Measurements from ENCODE around the gene NSD1. TPM values are rescaled to one million over a fixed set of nuclear protein-coding genes. Genes with fewer than 3 reads are reported as not detected.

Gene NSD1
- total RNA-seq, 1 experiment from 2014 or later = 58.8 TPM

DNA sequence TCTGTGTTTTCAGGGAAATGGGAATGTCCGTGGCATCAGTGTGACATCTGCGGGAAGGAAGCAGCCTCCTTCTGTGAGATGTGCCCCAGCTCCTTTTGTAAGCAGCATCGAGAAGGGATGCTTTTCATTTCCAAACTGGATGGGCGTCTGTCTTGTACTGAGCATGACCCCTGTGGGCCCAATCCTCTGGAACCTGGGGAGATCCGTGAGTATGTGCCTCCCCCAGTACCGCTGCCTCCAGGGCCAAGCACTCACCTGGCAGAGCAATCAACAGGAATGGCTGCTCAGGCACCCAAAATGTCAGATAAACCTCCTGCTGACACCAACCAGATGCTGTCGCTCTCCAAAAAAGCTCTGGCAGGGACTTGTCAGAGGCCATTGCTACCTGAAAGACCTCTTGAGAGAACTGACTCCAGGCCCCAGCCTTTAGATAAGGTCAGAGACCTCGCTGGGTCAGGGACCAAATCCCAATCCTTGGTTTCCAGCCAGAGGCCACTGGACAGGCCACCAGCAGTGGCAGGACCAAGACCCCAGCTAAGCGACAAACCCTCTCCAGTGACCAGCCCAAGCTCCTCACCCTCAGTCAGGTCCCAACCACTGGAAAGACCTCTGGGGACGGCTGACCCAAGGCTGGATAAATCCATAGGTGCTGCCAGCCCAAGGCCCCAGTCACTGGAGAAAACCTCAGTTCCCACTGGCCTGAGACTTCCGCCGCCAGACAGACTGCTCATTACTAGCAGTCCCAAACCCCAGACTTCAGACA is 160.4 kb downstream of the NSD1 start:
- ATAC-seq (no peak), DNase-seq (ENCODE audit: low read depth, low spot score) (no peak)
- Histone ChIP-seq H4K20me1 (ENCODE audit: insufficient read depth) (no peaks in the 10 kb centered on the region), H3K27me3 (ENCODE audit: insufficient read depth, low read length) (no peaks in the 10 kb centered on the region), H3K9me3 (ENCODE audit: control insufficient read depth in 1 of 2, insufficient read depth in 1 of 2, low read depth in 1 of 2, low read length in 2 of 2) (no peaks in the 10 kb centered on the region), H3K36me3 (ENCODE audit: control insufficient read depth in 1 of 2, insufficient read depth in 2 of 2, low read length in 2 of 2) (peaks cover 26 to 42% of the 10 kb centered on the region in 2 experiments; a peak in 3 of 4 replicates), H3K4me3 (replicated peaks in 1 of 2; ENCODE audit: low read depth in 1 of 2, low read length in 2 of 2) (no peak overlapping the region), H3K4me1 (ENCODE audit: control insufficient read depth in 1 of 2, insufficient read depth in 2 of 2, low read length in 2 of 2) (peaks cover 0 to 2% of the 10 kb centered on the region in 2 experiments; a peak in 1 of 4 replicates), H3K79me2 (ENCODE audit: insufficient read depth, low read length) (no peaks in the 10 kb centered on the region), H2AFZ (ENCODE audit: low read depth, low read length, poor library complexity, severe bottlenecking) (no peak overlapping the region), H3K4me2 (ENCODE audit: low read length) (no peak overlapping the region), H3K27ac (ENCODE audit: low read depth, low read length) (no peak overlapping the region), H3K9ac (ENCODE audit: low read length) (no peak overlapping the region), H3K9me2 (ENCODE audit: insufficient read depth) (no peaks in the 10 kb centered on the region)
- intact Hi-C loops (cut with micrococcal nuclease) = no loop called here
- RAD21 ChIA-PET (ENCODE audit: low non-redundant PET in 1 of 2, low total read pairs in 2 of 2, uncharacterized antibody in 2 of 2, unreplicated experiment in 2 of 2) = no interaction called here
- BruUV-seq (replicated peaks) = no TSS peak
- no peak for TF ChIP-seq SP1 (IDR thresholded peaks at IDR 0.05; ENCODE audit: low read depth)
- no peak for TF ChIP-seq ZBTB33 (IDR thresholded peaks at IDR 0.05; ENCODE audit: extremely low read depth, insufficient replicate concordance, low read length)
- no peak for TF ChIP-seq SRF (IDR thresholded peaks at IDR 0.05; ENCODE audit: low read depth)
- TF ChIP-seq, protein P1, sequence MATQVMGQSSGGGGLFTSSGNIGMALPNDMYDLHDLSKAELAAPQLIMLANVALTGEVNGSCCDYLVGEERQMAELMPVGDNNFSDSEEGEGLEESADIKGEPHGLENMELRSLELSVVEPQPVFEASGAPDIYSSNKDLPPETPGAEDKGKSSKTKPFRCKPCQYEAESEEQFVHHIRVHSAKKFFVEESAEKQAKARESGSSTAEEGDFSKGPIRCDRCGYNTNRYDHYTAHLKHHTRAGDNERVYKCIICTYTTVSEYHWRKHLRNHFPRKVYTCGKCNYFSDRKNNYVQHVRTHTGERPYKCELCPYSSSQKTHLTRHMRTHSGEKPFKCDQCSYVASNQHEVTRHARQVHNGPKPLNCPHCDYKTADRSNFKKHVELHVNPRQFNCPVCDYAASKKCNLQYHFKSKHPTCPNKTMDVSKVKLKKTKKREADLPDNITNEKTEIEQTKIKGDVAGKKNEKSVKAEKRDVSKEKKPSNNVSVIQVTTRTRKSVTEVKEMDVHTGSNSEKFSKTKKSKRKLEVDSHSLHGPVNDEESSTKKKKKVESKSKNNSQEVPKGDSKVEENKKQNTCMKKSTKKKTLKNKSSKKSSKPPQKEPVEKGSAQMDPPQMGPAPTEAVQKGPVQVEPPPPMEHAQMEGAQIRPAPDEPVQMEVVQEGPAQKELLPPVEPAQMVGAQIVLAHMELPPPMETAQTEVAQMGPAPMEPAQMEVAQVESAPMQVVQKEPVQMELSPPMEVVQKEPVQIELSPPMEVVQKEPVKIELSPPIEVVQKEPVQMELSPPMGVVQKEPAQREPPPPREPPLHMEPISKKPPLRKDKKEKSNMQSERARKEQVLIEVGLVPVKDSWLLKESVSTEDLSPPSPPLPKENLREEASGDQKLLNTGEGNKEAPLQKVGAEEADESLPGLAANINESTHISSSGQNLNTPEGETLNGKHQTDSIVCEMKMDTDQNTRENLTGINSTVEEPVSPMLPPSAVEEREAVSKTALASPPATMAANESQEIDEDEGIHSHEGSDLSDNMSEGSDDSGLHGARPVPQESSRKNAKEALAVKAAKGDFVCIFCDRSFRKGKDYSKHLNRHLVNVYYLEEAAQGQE (IDR thresholded peaks at IDR 0.05; ENCODE audit: low read depth) = no peak
- CTCF ChIA-PET = no interaction called here
- POLR2A ChIA-PET = interaction anchor here (0.7 kb wide), 1 partner anchor 12 kb away, joined by 3 read pairs; no protein-coding TSS in a partner anchor

Measured in HCT116 (cell line).